Stimulated activated CD4-positive, alpha-beta T cell treated with anti-CD3 and anti-CD28 coated beads, TNF-alpha, amount 100 ng/mL, for 24 hours (primary cell): ENCODE measurements around the gene EDNRA.
"Not testable (repeated sequence)": the region's sequence is repeated elsewhere in the genome, so short reads cannot be mapped to it uniquely, and the experiment has no call there.

Experiments
- DNase-seq, 3 experiments: peaks; one replicate each; pipeline ENCODE4 v3.0.0-alpha.2; 2020; ENCODE audit warnings: low read depth in 3 of 3

The EDNRA gene

GRCh38 chr4:147480891-147481576 is at the start of gene EDNRA:
Gene EDNRA, plus strand, starts transcription at chr4:147481097. Its CDS starts 4,585 bp downstream, at chr4:147485682.
- DNase-seq, result no peak

DNA sequence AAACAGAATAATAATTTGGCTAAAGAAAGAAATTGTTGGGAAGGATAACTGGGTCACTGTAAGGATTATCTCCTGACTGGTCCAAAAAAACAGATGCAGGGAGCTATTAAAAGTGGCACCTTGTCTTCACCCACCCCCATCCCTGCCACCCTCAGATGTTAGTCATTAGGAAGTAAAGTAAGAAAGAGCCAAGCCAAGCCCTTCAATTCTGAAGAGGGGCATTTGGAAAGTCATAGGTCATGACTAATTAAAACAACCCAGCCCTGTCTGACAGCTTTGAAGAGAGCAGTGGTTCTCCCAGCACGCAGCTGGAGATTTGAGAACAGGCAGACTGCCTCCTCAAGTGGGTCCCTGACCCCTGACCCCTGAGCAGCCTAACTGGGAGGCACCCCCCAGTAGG is 46.5 kb upstream of the EDNRA start:
- not testable (repeated sequence) for DNase-seq

DNA sequence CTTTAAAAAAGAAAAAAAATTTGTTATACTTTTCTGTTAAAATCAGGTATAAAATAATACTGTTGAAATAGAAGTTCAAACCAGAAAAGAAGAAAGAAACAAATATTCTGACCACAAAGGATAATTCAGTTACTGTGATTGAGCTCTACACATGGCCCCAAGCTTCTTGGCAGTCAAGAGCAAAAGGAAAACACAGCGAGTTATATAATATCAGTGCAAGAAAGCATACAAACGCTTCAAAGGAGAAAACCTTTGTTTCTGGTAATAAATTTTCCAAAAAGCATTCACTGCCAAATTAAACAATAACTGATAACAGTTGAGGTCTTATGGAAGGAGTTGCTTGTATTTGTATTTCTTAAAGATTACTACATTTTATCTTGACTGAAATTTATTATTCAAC is 40.5 kb upstream of the EDNRA start:
- no peak for DNase-seq

DNA sequence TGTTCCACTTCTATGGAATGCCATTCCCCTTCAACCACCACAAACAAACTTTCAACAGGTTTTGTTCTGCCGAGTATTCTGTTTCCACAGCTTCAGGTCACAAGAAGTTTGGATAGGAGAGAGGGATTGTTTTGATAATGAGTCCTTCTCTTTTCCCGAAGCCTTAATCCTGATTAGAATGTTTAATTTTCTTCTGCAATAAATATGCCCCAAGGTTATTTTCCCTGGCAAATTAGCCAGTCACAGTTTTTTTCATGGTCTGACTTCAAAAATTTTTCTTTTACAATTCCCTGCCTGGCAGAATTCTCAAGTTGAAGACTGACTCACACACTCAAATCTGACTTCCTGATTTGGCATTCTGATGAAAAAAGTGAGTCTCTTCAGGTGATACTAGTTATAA is 33.1 kb upstream of the EDNRA start:
- DNase-seq, result no peak

DNA sequence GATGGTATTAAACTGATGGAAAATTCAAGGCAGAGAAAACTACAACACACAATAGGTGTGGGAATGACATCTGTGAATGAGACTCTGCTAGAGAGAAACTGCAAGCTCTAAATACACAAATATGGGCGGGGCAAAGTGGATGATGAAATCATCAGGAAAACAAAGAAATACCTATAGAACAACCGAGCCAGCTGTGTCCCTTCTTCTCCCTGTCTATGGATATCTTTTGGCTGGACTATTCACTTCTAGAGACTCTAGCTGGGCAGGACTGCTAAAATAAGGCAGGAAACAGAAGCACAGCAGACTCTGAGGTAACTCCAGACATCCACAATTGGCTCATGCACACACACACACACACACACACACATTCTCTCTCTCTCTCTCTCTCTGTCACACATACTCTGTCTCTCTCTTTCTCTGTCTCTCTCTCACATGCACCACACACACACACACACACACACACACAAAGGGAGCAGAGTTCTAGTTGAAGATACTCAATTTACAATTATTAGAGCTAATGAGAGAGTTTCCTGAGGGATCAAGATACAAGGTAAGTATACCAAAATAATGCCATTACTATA is 27.2 kb upstream of the EDNRA start:
- DNase-seq, result no peak

DNA sequence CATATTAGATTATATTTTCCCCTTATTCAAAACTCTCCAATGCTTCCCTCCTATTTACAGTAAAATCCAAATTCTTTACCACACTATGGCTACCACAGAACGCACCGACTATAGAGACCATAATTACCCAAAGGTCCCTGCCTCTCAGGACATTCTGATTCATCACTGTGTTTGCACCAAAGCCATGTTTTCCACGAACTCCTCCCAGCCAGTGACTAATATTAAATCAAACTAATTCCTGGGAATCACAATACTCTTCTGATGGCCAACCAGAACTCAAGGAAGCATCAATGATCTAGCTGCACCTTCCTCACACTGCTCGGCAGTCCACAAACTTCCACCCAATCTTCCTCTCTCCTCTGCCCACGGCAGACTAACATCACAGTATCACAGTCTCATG is 24.2 kb upstream of the EDNRA start:
- DNase-seq, result no peak

DNA sequence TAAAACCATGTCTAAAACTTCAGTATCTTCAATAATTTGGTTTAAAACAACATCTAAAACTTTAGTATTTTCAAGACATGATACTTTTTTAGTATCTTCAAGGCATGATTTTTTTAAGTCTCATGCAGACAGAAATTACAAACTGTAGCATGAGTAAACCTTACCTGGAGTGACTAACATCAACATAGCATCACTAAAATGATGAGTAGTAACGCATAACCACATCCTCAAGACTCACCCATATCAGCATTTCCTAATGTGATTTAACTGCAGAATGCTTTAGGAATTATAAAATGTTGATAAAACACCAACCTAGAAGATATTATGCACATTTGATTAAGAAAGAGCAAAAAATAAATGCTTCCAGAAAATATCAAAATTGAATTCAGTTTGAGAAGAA is 19.7 kb upstream of the EDNRA start:
- DNase-seq, result no peak

- no peak for DNase-seq
Measured at GRCh38 chr4:147463065-147463464, 17.8 kb upstream of the EDNRA start.

- DNase-seq, result no peak
Measured at GRCh38 chr4:147465461-147465860, 15.4 kb upstream of the EDNRA start.

DNA sequence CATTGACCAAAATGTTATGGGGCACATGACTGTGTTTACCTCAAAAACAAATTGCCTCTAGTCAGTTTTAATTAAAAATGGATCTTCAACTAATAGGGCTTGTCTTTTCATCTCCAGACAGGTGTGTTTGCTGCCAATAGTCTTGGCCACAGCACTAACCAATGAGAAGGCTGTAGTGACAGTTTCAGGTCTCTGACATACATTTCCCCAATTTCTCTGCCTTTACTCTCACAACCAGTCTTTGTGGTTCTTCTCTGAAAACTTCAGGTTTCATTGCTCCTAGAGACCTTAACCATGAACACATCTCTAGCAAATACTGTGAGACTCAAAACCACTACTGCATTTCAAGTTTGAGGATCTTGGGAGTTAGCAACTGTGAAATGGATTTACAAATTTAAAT is 3.5 kb upstream of the EDNRA start:
- DNase-seq, result no peak

DNA sequence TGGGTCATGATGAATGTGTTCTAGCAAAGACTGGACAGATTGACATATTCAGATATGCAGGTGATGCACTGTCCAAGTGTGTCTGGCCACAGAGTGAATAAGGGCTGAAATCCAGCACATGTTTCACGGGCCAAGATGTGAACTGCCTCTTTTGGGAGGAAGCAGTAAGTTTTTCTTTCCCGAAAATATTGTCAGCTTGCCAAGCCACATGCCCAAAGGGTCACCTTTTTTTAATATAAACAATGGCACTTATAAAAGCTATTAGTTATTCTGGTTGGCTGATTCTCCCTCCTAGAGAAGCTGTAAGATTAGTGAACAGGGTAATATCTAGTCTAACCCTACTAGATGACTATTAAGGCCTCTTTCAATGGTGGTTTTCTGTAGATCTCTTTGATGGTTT is 1.5 kb upstream of the EDNRA start:
- no peak for DNase-seq

DNA sequence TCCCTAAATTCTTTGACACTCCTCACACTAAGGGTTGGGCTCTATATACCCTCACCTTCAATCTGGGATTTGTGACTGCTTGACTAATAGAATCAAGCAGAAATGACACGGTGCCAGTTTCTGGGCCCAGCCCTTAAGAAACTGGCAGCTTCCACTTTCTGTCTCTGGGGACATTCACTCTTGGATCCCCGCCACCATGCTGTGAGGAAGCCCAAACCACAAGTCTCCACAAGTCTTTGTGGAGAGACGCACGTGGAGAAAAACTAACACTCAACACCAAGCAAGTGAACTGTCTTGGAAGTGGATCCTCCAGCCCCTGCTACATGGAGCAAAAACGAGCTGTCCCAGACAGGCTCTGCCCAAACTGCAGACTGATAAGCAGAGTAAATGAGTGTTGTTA is 1.1 kb upstream of the EDNRA start:
- DNase-seq, result no peak

GRCh38 chr4:147480502-147480890 is 401 bp upstream of the EDNRA start:
- DNase-seq, result no peak

DNA sequence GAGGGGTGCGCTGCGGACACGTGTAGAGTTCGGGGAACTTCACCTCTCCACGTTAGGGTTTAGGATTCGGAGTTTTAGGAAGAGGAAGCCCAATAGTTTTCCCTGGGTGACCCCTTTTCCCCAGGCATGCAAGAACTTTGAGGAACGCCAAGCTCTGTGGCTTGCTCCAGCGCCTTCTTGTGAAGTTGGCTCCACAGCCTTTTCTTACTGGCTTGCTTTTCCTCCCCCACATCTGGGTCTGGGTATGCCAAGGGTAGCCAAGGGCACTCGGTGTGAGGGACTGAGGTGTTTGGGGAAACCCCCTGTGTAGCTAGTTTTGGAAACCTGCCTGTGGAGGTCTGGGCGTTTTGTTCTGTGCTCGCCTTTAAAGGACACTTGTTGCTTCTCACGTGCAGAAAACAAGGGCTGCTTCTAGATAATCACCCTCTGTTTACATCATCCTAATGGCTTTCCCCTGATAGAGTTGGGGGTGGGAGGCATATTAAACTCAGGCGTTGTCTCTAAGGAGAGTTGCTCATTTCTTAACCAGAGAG is 746 bp downstream of the EDNRA start:
- no peak for DNase-seq

DNA sequence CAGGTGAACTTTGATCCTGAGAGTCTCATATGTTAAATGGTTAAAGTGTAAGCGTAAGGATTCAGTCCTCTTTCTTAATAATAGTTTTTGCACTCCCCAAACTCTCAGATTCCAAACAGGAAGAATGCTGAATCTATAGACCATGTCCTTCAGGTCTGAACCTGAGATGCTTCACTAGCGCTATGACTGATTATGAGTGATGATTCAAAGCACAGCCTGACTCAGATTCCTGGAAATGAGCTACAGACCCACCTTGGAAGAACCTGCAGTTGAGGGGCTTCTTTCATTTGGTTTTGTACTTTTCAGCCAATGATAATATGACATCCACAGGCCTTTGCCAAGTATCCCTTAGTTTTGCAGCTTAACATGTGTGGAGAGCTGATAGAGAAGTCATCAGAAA is 1.4 kb downstream of the EDNRA start:
- no peak for DNase-seq

GRCh38 chr4:147485167-147485566 is 4.3 kb downstream of the EDNRA start:
- DNase-seq, result no peak

- DNase-seq, result no peak
Measured at GRCh38 chr4:147487616-147488015, 6.7 kb downstream of the EDNRA start.

DNA sequence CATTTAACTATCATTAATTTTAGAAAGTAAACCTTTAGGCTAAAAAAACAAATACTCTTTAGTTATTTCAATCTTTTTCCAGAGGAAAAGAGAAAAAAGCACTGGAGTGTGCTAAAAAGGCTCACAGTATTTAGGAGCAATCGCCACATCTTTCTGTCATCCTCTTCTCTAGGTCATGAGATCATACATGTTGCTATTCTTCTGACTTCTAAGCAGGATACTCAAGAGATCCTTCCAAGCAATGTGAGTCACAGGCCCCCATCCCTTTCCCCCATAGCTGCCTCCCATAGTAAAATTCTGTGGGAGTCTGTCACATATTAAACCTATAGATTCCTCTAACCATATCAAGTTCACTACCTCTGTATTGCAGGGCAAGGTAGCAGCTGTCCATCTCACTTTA is 7.7 kb downstream of the EDNRA start:
- no peak for DNase-seq

DNA sequence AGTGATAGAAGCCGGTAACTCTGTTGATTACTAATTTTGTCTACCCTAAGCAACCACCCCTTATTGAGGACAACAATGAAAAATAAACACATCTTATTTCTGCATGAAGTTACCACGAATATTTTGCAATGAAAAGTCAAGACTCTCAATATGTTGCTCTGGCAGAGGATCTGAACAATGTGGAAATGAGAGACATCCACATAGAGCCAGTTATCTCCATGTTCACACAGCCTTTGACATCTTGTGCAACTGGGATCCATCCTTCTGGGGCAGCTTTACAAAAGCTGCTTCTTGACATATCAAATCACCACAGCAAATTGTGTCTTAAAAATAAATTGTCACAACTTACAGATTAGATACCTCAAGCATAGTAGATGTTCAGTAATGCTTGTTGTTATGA is 10.2 kb downstream of the EDNRA start:
- DNase-seq, result no peak

GRCh38 chr4:147492306-147492705 is 11.4 kb downstream of the EDNRA start:
- DNase-seq, result no peak

GRCh38 chr4:147492761-147493160 is 11.9 kb downstream of the EDNRA start:
- no peak for DNase-seq

DNA sequence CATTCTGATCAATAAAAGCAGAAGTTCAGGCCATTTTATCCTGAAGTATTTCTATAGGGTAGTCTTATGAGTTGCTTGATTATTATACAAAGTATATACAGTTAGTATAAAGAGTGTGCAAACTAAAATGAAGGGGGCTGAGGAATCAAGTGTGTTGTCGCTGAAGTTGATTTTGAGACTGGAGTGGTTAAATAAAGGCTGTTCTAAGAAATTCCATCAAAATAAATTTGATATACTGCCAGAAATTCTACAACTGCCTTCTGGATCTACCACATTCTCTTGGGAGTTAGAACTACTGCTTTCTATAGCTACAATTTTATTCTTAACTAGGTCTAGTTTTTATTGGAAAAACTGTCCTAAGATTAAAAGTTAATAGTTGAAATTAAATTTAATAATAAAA is 12.4 kb downstream of the EDNRA start:
- DNase-seq, result no peak

DNA sequence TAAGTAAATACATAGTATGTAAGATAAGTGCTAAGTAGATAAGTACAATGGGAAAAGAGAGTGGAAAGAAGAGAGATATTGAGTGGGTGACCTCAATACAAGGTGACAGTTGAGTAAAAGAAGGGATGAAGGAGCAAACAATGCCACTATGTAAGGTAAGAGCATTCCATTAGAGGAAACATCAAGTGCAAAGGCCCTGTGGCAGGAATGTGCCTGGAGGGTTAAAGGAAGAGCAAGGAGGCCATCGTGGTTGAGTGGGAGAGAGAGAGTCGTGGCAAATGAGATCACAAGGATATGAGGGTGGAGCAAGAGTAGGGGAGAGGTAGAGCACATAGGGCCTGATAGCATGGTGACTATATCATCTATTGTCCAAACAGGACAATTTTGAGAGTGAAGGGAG is 13.4 kb downstream of the EDNRA start:
- DNase-seq, result no peak

DNA sequence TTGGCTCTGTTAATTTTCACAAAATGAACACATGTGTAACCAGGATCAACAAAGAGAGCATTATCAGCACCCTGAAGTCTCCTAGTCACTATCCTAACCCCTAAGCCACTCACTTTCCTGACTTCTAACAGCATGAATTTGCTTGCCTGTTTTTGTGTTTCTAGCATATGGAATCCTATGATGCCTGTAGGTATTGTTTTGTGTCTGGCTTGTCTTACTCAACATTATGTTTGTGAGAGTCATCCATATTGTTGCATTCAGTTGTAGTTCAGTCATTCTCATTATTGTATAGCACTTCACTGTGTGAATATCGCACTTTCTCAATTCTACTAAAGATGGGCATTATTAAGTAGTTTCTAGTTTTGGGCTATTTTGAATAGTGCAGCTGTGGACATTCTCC is 15.6 kb downstream of the EDNRA start:
- DNase-seq, result no peak
